Endothelial cell of umbilical vein (primary cell): ENCODE results near the gene TMBIM6. TPM values are rescaled to one million over a fixed set of nuclear protein-coding genes. Genes with fewer than 3 reads are reported as not detected.

Experiments
- BruUV-seq: library from RNA; stranded (reverse); fragments of 400-500 nt; replicated peaks from 2 replicates; lab custom pipeline; 2021; lab: Mats Ljungman, UMichigan
- CTCF ChIA-PET: fragments of 300-600, 350-600 bp; sonication (Branson Sonifier 250); formaldehyde crosslinking; loops from one replicate; lab custom pipeline; 2021; ENCODE audit warnings: antibody characterized with exemption, inconsistent platforms; lab: Charles Lee
- POLR2A ChIA-PET: fragments of 300-600, 350-600 bp; sonication (Branson Sonifier 250); formaldehyde crosslinking; loops from one replicate; lab custom pipeline; 2021; ENCODE audit warnings: antibody characterized with exemption, inconsistent platforms; lab: Charles Lee
- DNase-seq: peaks from one replicate; pipeline ENCODE4 v3.0.0-alpha.2; 2011; ENCODE audit warnings: low read depth, low spot score
- FAIRE-seq: peaks from 2 replicates; lab custom pipeline; 2011; peaks lifted over from hg19 to GRCh38; lab: Jason Lieb, UNC
- H2AFZ ChIP-seq: 2 replicates; pipeline ENCODE4 v1.6.0; 2012; ENCODE audit warnings: low read depth, low read length, control low read depth, inconsistent platforms
- H3K27ac ChIP-seq: 2 replicates; pipeline ENCODE4 v1.5.1; 2011; ENCODE audit warnings: low read depth, mild to moderate bottlenecking, control low read depth, low read length, moderate library complexity; ENCODE audit not compliant: insufficient read depth
- H3K27me3 ChIP-seq, 2 experiments: 2 replicates each; pipeline versions ENCODE4 v1.6.0 to v1.6.1; 2011; ENCODE audit warnings: low read length in 2 of 2, mixed read lengths in 1 of 2; ENCODE audit not compliant: control insufficient read depth in 2 of 2, insufficient read depth in 2 of 2
- H3K36me3 ChIP-seq, 2 experiments: 2 replicates in 1 of 2; 3 replicates in 1 of 2; pipeline ENCODE4 v1.5.1; 2011; ENCODE audit warnings: low read length in 2 of 2, mild to moderate bottlenecking in 1 of 2, moderate library complexity in 1 of 2; ENCODE audit not compliant: control insufficient read depth in 2 of 2, insufficient read depth in 2 of 2; ENCODE audit errors: extremely low read depth in 1 of 2
- H3K4me1 ChIP-seq: 3 replicates; pipeline ENCODE4 v1.5.1; 2011; ENCODE audit warnings: mild to moderate bottlenecking, low read length; ENCODE audit not compliant: control insufficient read depth, insufficient read depth; ENCODE audit errors: extremely low read depth
- H3K4me2 ChIP-seq: 2 replicates; pipeline ENCODE4 v1.6.1; 2011; ENCODE audit warnings: low read length, control low read depth, mixed read lengths; ENCODE audit not compliant: insufficient read depth
- H3K4me3 ChIP-seq, 3 experiments: fragments of 200-600 bp in 1 of 3; sonication (generic), shearing (Covaris generic) in 1 of 3; replicated peaks in 1 of 3; 2 replicates each; pipeline ENCODE4 v1.5.1; 2011 to 2016; ENCODE audit warnings: control low read depth in 3 of 3, low read length in 3 of 3, mild to moderate bottlenecking in 2 of 3, inconsistent platforms in 1 of 3, low read depth in 1 of 3, moderate library complexity in 1 of 3; ENCODE audit not compliant: insufficient read depth in 1 of 3
- H3K79me2 ChIP-seq: 2 replicates; pipeline ENCODE4 v1.6.0; 2012; ENCODE audit warnings: low read length, inconsistent platforms; ENCODE audit not compliant: control insufficient read depth, insufficient read depth
- H3K9ac ChIP-seq: replicated peaks from 2 replicates; pipeline ENCODE3; 2011; ENCODE audit warnings: low read length, control low read depth; ENCODE audit not compliant: insufficient read depth; ENCODE audit errors: extremely low read depth
- H3K9me1 ChIP-seq: replicated peaks from 3 replicates; pipeline ENCODE4 v1.6.0; 2011; ENCODE audit warnings: mild to moderate bottlenecking, low read length; ENCODE audit not compliant: control insufficient read depth, insufficient read depth; ENCODE audit errors: extremely low read depth
- H3K9me3 ChIP-seq: replicated peaks from 2 replicates; pipeline ENCODE4 v1.5.1; 2012; ENCODE audit warnings: low read length, inconsistent platforms; ENCODE audit not compliant: control insufficient read depth, insufficient read depth
- H4K20me1 ChIP-seq: replicated peaks from 2 replicates; pipeline ENCODE3; 2011; ENCODE audit warnings: mild to moderate bottlenecking, low read length; ENCODE audit not compliant: control insufficient read depth, insufficient read depth; ENCODE audit errors: extremely low read depth
- EZH2 ChIP-seq: IDR thresholded peaks from 2 replicates; pipeline ENCODE4 v1.6.1; 2012; ENCODE audit warnings: borderline replicate concordance, low read depth, mild to moderate bottlenecking, moderate library complexity, low read length, inconsistent platforms; ENCODE audit not compliant: severe bottlenecking
- FOS ChIP-seq: IDR thresholded peaks from 2 replicates; pipeline ENCODE4 v1.6.1; 2011; ENCODE audit warnings: mild to moderate bottlenecking, low read length, moderate library complexity, borderline replicate concordance; ENCODE audit not compliant: insufficient read depth
- GATA2 ChIP-seq: IDR thresholded peaks from 2 replicates; pipeline ENCODE4 v1.7.0; 2011; ENCODE audit warnings: low read depth, mild to moderate bottlenecking, moderate library complexity, mixed read lengths, low read length; ENCODE audit not compliant: insufficient read length, insufficient read depth
- MYC ChIP-seq: IDR thresholded peaks from one replicate; pipeline ENCODE4 v1.6.1; 2011; ENCODE audit warnings: mild to moderate bottlenecking, low read depth, low read length
- POLR2A ChIP-seq: IDR thresholded peaks from 2 replicates; pipeline ENCODE4 v1.6.1; 2012; ENCODE audit warnings: low read depth, mild to moderate bottlenecking, control low read depth, low read length
- POLR2AphosphoS5 ChIP-seq: IDR thresholded peaks from 2 replicates; pipeline ENCODE4 v1.6.1; 2012; ENCODE audit warnings: low read depth, mild to moderate bottlenecking, control low read depth, low read length, moderate library complexity; ENCODE audit not compliant: insufficient read depth
- dilution Hi-C: fragments of 300-500 bp; cut with MboI; formaldehyde crosslinking; loops from one replicate; pipeline ENCODE4 v1.15.0; 2019; ENCODE audit warnings: low sequenced_read_pairs; ENCODE audit not compliant: extremely low pct_ligation_motif_present
- intact Hi-C: fragments of 100-400 bp; cut with micrococcal nuclease; formaldehyde crosslinking; loops from one replicate; pipeline ENCODE4 v1.10.0; 2022
- polyA plus RNA-seq, 4 experiments: library from polyadenylated mRNA; depleted of rRNA in 3 of 4; stranded (reverse) in 3 of 4; unstranded in 1 of 4; fragments of >200 nt; gene quantifications; 2 replicates each; pipeline versions ENCODE4 v1.2.1 to v1.2.3, GENCODE V29; 2011 to 2012; ENCODE audit warnings: missing spikeins in 1 of 4
- total RNA-seq: library from RNA; stranded (reverse); gene quantifications from 2 replicates; pipeline ENCODE4 v1.2.3, GENCODE V29; 2021
- TF ChIP-seq, protein P1 (sequence below): IDR thresholded peaks from 2 replicates; pipeline ENCODE4 v1.6.1; 2011; ENCODE audit not compliant: insufficient read depth, insufficient read length
- TF ChIP-seq, protein P2 (sequence below), 2 donors: IDR thresholded peaks; 1 replicate in 1 of 2; 2 replicates in 1 of 2; pipeline ENCODE4 v1.5.1; 2011; ENCODE audit warnings: low read length in 2 of 2, mild to moderate bottlenecking in 2 of 2, moderate library complexity in 2 of 2, control low read depth in 1 of 2, inconsistent platforms in 1 of 2, low read depth in 1 of 2; ENCODE audit not compliant: insufficient read depth in 1 of 2; ENCODE audit errors: extremely low read depth in 1 of 2

The TMBIM6 gene
- total and polyA plus RNA-seq, 2 donors (not counting 3 experiments of a cell fraction or from before 2014, with no cell fraction given) = 393 to 579 TPM

DNA sequence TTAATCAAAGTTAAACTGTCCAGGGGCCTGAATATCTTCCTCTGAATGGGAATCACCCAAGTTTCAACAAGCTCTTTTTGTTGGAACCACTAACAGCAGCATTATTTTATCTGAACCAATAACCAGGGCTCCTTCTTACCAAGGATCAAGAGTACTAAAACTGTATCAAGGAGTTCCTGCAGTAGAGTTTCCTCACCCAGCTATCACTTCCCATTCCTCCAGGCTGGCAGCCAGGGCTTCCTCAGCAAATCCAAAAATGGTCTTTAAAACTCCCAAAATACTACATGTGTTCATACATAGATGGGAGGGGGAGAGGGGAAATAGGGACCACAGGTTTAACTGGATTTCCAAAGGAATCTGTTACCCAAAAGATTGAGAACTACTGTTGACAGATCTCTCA lies 44.6 kb upstream of the TMBIM6 start:
- H4K20me1 ChIP-seq = peaks cover 6% of the 10 kb centered on the region
- H3K9me3 ChIP-seq = no peaks in the 10 kb centered on the region
- H3K4me3 ChIP-seq = no peak overlapping the region
- BruUV-seq = no TSS peak
- ChIA-PET POLR2A (no interaction called here), CTCF (interaction anchor here (0.6 to 1.2 kb wide), 3 partner anchors 9 to 21 kb away, joined by 3 to 4 read pairs (median 3); no protein-coding TSS in a partner anchor)
- intact Hi-C loops (no loop called here), dilution Hi-C loops (no loop called here)
- TF ChIP-seq MYC (no peak), FOS (no peak), EZH2 (no peak), POLR2A (no peak), GATA2 (no peak), POLR2AphosphoS5 (no peak)
- TF ChIP-seq, protein P1, sequence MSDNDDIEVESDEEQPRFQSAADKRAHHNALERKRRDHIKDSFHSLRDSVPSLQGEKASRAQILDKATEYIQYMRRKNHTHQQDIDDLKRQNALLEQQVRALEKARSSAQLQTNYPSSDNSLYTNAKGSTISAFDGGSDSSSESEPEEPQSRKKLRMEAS = no peak
- TF ChIP-seq, protein P2, sequence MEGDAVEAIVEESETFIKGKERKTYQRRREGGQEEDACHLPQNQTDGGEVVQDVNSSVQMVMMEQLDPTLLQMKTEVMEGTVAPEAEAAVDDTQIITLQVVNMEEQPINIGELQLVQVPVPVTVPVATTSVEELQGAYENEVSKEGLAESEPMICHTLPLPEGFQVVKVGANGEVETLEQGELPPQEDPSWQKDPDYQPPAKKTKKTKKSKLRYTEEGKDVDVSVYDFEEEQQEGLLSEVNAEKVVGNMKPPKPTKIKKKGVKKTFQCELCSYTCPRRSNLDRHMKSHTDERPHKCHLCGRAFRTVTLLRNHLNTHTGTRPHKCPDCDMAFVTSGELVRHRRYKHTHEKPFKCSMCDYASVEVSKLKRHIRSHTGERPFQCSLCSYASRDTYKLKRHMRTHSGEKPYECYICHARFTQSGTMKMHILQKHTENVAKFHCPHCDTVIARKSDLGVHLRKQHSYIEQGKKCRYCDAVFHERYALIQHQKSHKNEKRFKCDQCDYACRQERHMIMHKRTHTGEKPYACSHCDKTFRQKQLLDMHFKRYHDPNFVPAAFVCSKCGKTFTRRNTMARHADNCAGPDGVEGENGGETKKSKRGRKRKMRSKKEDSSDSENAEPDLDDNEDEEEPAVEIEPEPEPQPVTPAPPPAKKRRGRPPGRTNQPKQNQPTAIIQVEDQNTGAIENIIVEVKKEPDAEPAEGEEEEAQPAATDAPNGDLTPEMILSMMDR (IDR thresholded peaks at IDR 0.05; ENCODE audit: extremely low read depth in 1 of 2, insufficient read depth in 1 of 2, low read depth in 1 of 2, low read length in 2 of 2) = no peak
- H2AFZ ChIP-seq = no peak overlapping the region
- DNase-seq (no peak), FAIRE-seq (no peak)
- no peaks in the 10 kb centered on the region for H3K9me1 ChIP-seq
- H3K79me2 ChIP-seq = peaks cover 81% of the 10 kb centered on the region
- no peaks in the 10 kb centered on the region for H3K36me3 ChIP-seq
- H3K27me3 ChIP-seq = no peaks in the 10 kb centered on the region
- no peak overlapping the region for H3K27ac ChIP-seq
- H3K4me1 ChIP-seq = peaks cover 21% of the 10 kb centered on the region
- H3K9ac ChIP-seq = no peak overlapping the region
- H3K4me2 ChIP-seq = no peak overlapping the region
